Gastrocnemius medialis (tissue), 4 donors: Measurements from ENCODE around the gene RNF146.

Experiments used
- POLR2A ChIP-seq, 2 donors: fragments of 450-650 bp; IDR thresholded peaks; one replicate each; pipeline ENCODE4 v1.6.1; 2017; ENCODE audit warnings: antibody characterized with exemption in 2 of 2, mild to moderate bottlenecking in 2 of 2, moderate library complexity in 2 of 2
- TF ChIP-seq, protein P1 (sequence below), 5 experiments: fragments of 450-650 bp in 3 of 5; fragments of 200-600 bp in 2 of 5; sonication (generic) in 2 of 5; IDR thresholded peaks in 4 of 5; conservative IDR thresholded peaks in 1 of 5; 1 replicate in 4 of 5; 2 replicates in 1 of 5; pipeline ENCODE4 v1.5.1; 2016 to 2019; ENCODE audit warnings: antibody characterized with exemption in 5 of 5, mild to moderate bottlenecking in 3 of 5, moderate library complexity in 3 of 5

DNA sequence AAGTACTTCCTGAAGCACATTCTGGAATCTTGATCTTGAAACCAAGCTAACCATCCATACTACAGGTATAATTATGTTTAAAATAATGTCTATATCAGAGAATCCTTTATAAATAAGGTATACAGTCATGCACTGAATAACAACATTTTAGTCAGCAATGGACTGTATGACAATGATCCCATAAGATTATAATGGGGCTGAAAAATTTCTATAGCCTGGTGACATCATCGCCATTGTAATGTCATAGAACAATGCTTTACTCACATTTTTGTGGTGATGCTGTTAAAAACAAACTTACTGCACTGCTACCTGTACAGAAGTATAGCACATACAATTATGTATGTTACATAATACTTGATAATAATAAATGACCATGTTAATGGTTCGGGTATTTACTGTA lies 31.8 kb downstream of the RNF146 start:
- TF ChIP-seq, protein P1, sequence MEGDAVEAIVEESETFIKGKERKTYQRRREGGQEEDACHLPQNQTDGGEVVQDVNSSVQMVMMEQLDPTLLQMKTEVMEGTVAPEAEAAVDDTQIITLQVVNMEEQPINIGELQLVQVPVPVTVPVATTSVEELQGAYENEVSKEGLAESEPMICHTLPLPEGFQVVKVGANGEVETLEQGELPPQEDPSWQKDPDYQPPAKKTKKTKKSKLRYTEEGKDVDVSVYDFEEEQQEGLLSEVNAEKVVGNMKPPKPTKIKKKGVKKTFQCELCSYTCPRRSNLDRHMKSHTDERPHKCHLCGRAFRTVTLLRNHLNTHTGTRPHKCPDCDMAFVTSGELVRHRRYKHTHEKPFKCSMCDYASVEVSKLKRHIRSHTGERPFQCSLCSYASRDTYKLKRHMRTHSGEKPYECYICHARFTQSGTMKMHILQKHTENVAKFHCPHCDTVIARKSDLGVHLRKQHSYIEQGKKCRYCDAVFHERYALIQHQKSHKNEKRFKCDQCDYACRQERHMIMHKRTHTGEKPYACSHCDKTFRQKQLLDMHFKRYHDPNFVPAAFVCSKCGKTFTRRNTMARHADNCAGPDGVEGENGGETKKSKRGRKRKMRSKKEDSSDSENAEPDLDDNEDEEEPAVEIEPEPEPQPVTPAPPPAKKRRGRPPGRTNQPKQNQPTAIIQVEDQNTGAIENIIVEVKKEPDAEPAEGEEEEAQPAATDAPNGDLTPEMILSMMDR (IDR thresholded peaks at IDR 0.05 in 4 of 5, conservative IDR thresholded peaks at IDR 0.05 in 1 of 5) = no peak
- no peak for TF ChIP-seq POLR2A (IDR thresholded peaks at IDR 0.05)
